Activated CD8-positive, alpha-beta memory T cell treated with anti-CD3 and anti-CD28 coated beads for 24 hours (primary cell): ENCODE measurements around the gene IDUA.

ENCODE experiments used
- DNase-seq: peaks from one replicate; pipeline ENCODE4 v3.0.0-alpha.2; 2020

Gene IDUA

GRCh38 chr4:1002631-1003251 is 15.9 kb downstream of the IDUA start:
- DNase-seq, result no peak

- no peak for DNase-seq
Observed at GRCh38 chr4:1003271-1004070, 16.6 kb downstream of the IDUA start.

- no peak for DNase-seq
Observed at GRCh38 chr4:1004071-1004418, 17.2 kb downstream of the IDUA start.

GRCh38 chr4:1004557-1005485 is 18.0 kb downstream of the IDUA start:
- DNase-seq, result no peak

GRCh38 chr4:1006856-1007255 is 20.0 kb downstream of the IDUA start:
- no peak for DNase-seq

GRCh38 chr4:1008840-1009541 is 22.1 kb downstream of the IDUA start:
- DNase-seq, result peak; percentile 79

- peak; percentile 87 for DNase-seq
Observed at GRCh38 chr4:1009542-1010394, 22.9 kb downstream of the IDUA start.

GRCh38 chr4:1010395-1011021 is 23.7 kb downstream of the IDUA start:
- DNase-seq, result peak; percentile 85

- DNase-seq, result peak; percentile 94
Observed at GRCh38 chr4:1011022-1011665, 24.3 kb downstream of the IDUA start, which contains the start of gene FGFRL1. TSS of gene FGFRL1 (plus strand) at chr4:1011626. CDS start at chr4:1012486, 860 bp downstream.

GRCh38 chr4:1011666-1012033 is 24.8 kb downstream of the IDUA start:
- no peak for DNase-seq

- peak; percentile 75 for DNase-seq
Observed at GRCh38 chr4:1012034-1012739, 25.3 kb downstream of the IDUA start.

GRCh38 chr4:1013225-1014073 is 26.6 kb downstream of the IDUA start:
- DNase-seq, result no peak

GRCh38 chr4:1014291-1015167 is 27.7 kb downstream of the IDUA start:
- DNase-seq, result no peak

GRCh38 chr4:1015179-1015578 is 28.3 kb downstream of the IDUA start:
- DNase-seq, result no peak

GRCh38 chr4:1015746-1016145 is 28.9 kb downstream of the IDUA start:
- DNase-seq, result no peak

- DNase-seq, result no peak
Observed at GRCh38 chr4:1017211-1017610, 30.4 kb downstream of the IDUA start.

GRCh38 chr4:1017706-1018105 is 30.9 kb downstream of the IDUA start:
- DNase-seq, result no peak
